ENCODE results near the gene METTL16.
"Not testable (repeated sequence)": the region's sequence is repeated elsewhere in the genome, so short reads cannot be mapped to it uniquely, and the experiment has no call there.

METTL16 gene

GRCh38 chr17:2445638-2446037 is 66.0 kb downstream of the METTL16 start:
- no peak for DNase-seq

- DNase-seq = no peak
Measured at GRCh38 chr17:2444382-2444781, 67.3 kb downstream of the METTL16 start.

- DNase-seq = no peak
Measured at GRCh38 chr17:2442166-2442565, 69.5 kb downstream of the METTL16 start.

GRCh38 chr17:2440930-2441329 is 70.8 kb downstream of the METTL16 start:
- DNase-seq = no peak

- DNase-seq = not testable (repeated sequence)
Measured at GRCh38 chr17:2439997-2440396, 71.7 kb downstream of the METTL16 start.

GRCh38 chr17:2438823-2439222 is 72.9 kb downstream of the METTL16 start:
- no peak for DNase-seq

- no peak for DNase-seq
Measured at GRCh38 chr17:2436316-2436905, 75.3 kb downstream of the METTL16 start.

- DNase-seq = peak; percentile 6
Measured at GRCh38 chr17:2435862-2436261, 75.8 kb downstream of the METTL16 start.

GRCh38 chr17:2435181-2435741 is 76.4 kb downstream of the METTL16 start:
- peak; percentile 10 for DNase-seq

GRCh38 chr17:2433696-2434095 is 78.0 kb downstream of the METTL16 start:
- no peak for DNase-seq

GRCh38 chr17:2427910-2428309 is 83.8 kb downstream of the METTL16 start:
- no peak for DNase-seq

GRCh38 chr17:2427215-2427614 is 84.5 kb downstream of the METTL16 start:
- DNase-seq = no peak

GRCh38 chr17:2423271-2423670 is 88.4 kb downstream of the METTL16 start:
- DNase-seq = no peak

- DNase-seq = peak; percentile 23
Measured at GRCh38 chr17:2421315-2422147, 90.2 kb downstream of the METTL16 start.

- no peak for DNase-seq
Measured at GRCh38 chr17:2420176-2420575, 91.5 kb downstream of the METTL16 start.

GRCh38 chr17:2419486-2419885 is 92.2 kb downstream of the METTL16 start:
- no peak for DNase-seq

GRCh38 chr17:2418572-2418971 is 93.1 kb downstream of the METTL16 start:
- no peak for DNase-seq

GRCh38 chr17:2416010-2416734 is 95.5 kb downstream of the METTL16 start:
- DNase-seq = peak; percentile 84

GRCh38 chr17:2415081-2415480 is 96.6 kb downstream of the METTL16 start:
- no peak for DNase-seq

GRCh38 chr17:2414446-2415064 is 97.1 kb downstream of the METTL16 start:
- DNase-seq = no peak

- no peak for DNase-seq
Measured at GRCh38 chr17:2412561-2413021, 99.1 kb downstream of the METTL16 start.

- no peak for DNase-seq
Measured at GRCh38 chr17:2410951-2411350, 100.7 kb downstream of the METTL16 start.
